GM19239 (cell line): ENCODE results near the gene GBX2.

Experiments used
- DNase-seq: peaks from one replicate; pipeline ENCODE4 v3.0.0; 2011; ENCODE audit warnings: low spot score; ENCODE audit not compliant: insufficient read length
- FAIRE-seq: peaks from 2 replicates; lab custom pipeline; 2011; peaks lifted over from hg19 to GRCh38; lab: Jason Lieb, UNC

Gene GBX2

GRCh38 chr2:236169741-236170589, 1.8 kb upstream of the GBX2 start:
- DNase-seq (no peak), FAIRE-seq (no peak)

- no peak for FAIRE-seq
- DNase-seq, result no peak
These were observed 1.1 kb upstream of the GBX2 start for GRCh38 chr2:236169151-236169721.

GRCh38 chr2:236167297-236168109, 683 bp downstream of the GBX2 start:
- FAIRE-seq (no peak), DNase-seq (no peak)

GRCh38 chr2:236166796-236167296, 1.3 kb downstream of the GBX2 start:
- no peak for FAIRE-seq
- no peak for DNase-seq

GRCh38 chr2:236165842-236166795, 2.1 kb downstream of the GBX2 start:
- FAIRE-seq, result no peak
- DNase-seq, result no peak

- FAIRE-seq (no peak), DNase-seq (no peak)
These were observed 3.0 kb downstream of the GBX2 start for GRCh38 chr2:236164925-236165841.

- DNase-seq, result no peak
- no peak for FAIRE-seq
These were observed 3.8 kb downstream of the GBX2 start for GRCh38 chr2:236164201-236164924.

- FAIRE-seq (no peak), DNase-seq (no peak)
These were observed 4.5 kb downstream of the GBX2 start for GRCh38 chr2:236163471-236164200.

GRCh38 chr2:236162882-236163470, 5.2 kb downstream of the GBX2 start:
- FAIRE-seq, result no peak
- DNase-seq, result no peak

- no peak for FAIRE-seq
These were observed 5.9 kb downstream of the GBX2 start for GRCh38 chr2:236162031-236162845.

GRCh38 chr2:236161531-236161930, 6.7 kb downstream of the GBX2 start:
- no peak for DNase-seq
- no peak for FAIRE-seq

More at GRCh38 chr2:236162031-236162845, 5.9 kb downstream of the GBX2 start:
- DNase-seq, result no peak

- FAIRE-seq (no peak), DNase-seq (no peak)
These were observed 7.1 kb downstream of the GBX2 start for GRCh38 chr2:236161082-236161462.

- FAIRE-seq (no peak), DNase-seq (no peak)
These were observed 7.7 kb downstream of the GBX2 start for GRCh38 chr2:236160366-236161081.

GRCh38 chr2:236159778-236160170, 8.4 kb downstream of the GBX2 start:
- FAIRE-seq, result no peak

GRCh38 chr2:236158969-236159777, 9.0 kb downstream of the GBX2 start:
- FAIRE-seq (no peak), DNase-seq (no peak)

More at GRCh38 chr2:236159778-236160170, 8.4 kb downstream of the GBX2 start:
- DNase-seq, result no peak
